NCI-H82 treated with DMSO at 0.1 percent for 48 hours (cell line): ENCODE results near the gene GRAMD2B.

ENCODE experiments used
- DNase-seq: peaks from one replicate; lab custom pipeline; 2025; ENCODE audit not compliant: unreplicated experiment; lab: John Stamatoyannopoulos, UW

Gene GRAMD2B

GRCh38 chr5:126535856-126536545 lies 112.8 kb downstream of the GRAMD2B start:
- DNase-seq, result no peak

GRCh38 chr5:126536874-126537273 lies 113.7 kb downstream of the GRAMD2B start:
- no peak for DNase-seq

DNA sequence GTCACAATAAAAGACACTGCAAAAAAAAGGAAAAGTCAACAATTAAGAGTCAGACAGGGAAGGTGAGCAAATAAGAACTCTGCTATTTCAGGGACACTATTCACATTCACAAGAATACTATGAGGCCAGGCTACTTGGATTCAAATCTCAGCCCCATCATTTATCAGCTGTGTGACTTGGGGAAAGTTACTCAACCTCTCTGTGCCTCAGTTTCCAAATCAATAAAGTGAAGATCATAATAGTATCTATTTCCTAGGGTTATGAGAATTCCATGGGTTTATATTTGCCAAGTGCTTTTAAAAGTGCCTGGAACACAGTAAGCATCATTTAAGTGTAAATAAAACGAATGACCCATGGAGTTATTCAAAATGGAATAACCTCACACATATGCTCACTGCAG lies 115.4 kb downstream of the GRAMD2B start:
- no peak for DNase-seq

DNA sequence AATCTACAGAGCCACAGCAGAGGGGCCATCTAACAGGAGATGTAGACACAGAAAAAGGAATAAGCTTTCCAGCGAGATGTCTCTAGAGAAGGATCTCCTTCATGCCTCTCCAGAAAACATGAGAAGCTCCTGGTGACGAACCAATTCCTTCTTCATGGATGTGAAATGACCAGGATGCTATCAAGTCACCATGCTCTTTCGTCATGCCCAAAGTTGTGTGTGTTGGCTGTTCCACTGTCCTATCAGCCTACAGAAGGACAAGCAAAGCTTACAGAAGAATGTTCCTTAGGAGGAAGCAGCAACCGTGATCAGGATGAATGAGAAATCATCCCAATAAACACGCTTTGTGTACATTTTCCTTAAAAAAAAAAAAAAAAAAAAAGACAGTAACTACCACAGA lies 117.4 kb downstream of the GRAMD2B start:
- no peak for DNase-seq

DNA sequence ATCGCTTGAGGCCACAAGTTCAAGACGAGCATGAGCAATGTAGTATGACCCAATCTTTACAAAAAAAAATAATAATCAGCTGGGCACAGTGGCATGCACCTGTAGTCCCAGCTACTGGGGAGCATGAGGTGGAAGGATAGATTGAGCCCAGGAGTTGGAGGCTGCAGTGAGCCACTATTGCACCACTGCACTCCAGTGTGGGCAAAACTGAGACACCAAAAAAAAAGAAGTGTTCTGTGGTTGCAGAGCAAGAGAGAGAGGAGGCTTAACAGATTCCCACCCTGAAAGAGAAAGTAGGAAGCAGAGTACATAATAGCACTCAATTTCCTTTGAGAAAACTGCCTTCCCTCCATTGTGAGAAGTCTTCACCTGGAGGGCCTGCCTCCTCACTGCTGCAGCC lies 119.2 kb downstream of the GRAMD2B start:
- no peak for DNase-seq

DNA sequence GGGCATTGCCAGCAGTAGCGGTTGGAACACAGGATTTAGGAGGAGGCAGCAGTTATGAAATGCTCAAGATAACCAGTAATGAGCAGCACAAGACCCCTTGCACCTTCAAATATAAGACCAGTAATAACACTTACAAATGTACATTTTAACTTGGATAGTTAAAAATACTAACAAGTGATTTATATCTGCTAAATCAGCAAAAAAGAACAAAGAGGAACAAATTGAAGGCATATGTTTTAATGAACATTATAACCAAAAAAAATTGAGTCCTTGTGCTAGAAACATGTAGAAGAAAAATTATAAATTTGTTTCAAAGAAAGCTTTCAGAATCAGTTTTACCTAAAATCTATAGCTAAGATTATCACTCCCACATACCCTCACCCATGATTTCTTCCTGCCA lies 119.8 kb downstream of the GRAMD2B start:
- no peak for DNase-seq

DNA sequence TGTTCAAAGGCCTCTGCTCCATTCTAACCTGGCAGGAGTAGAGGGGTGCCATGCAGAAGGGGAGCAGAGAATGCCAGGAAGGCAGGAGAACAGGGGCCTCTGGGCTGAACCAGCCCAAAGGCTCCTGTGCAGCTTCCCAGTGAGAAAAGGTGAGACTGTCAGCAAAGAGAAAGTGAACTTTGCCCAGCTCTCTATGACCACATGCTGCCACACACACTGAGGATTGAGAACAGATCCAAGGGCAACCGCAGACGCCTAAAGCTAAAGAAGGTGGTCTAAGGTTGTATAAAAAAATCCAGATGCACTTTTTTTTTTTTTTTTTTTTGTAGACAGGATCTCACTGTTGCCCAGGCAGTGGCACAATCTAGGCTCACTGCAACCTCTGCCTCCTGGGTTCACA lies 120.5 kb downstream of the GRAMD2B start:
- DNase-seq, result no peak
